HL-60/S4 (cell line): ENCODE results near the gene TINAGL1.

Experiments used
- in situ Hi-C: fragments of 300-500 bp; cut with MboI; formaldehyde crosslinking; loops from 2 replicates; pipeline ENCODE4 v1.14.3; 2022; ENCODE audit warnings: low sequenced_read_pairs

TINAGL1 gene

DNA sequence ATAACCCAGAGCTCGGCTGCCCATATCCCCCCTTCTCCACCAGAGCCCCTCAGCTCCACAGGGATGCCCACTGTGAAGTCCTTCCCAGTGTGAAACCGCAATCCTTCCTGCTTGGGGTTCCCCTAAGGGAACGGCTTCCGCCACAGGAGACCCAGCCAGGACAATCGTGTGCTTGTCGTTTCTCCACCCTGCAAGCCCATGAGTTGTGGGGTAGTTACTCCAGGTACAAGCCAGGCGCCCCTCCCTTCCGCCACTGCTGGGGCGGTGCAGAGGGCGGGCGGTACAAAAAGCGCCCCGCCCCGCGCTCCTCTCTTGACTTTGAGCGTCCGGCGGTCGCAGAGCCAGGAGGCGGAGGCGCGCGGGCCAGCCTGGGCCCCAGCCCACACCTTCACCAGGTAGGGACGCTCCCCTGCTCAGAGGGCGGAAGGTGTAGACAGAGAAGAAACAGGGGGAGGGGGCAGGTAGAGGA, at the start of gene TINAGL1:
Gene TINAGL1, plus strand, starts transcription at position 315 of the 469 bp plus-strand sequence. CDS start 634 bp downstream, outside the sequence.
- in situ Hi-C loops = no loop called here

DNA sequence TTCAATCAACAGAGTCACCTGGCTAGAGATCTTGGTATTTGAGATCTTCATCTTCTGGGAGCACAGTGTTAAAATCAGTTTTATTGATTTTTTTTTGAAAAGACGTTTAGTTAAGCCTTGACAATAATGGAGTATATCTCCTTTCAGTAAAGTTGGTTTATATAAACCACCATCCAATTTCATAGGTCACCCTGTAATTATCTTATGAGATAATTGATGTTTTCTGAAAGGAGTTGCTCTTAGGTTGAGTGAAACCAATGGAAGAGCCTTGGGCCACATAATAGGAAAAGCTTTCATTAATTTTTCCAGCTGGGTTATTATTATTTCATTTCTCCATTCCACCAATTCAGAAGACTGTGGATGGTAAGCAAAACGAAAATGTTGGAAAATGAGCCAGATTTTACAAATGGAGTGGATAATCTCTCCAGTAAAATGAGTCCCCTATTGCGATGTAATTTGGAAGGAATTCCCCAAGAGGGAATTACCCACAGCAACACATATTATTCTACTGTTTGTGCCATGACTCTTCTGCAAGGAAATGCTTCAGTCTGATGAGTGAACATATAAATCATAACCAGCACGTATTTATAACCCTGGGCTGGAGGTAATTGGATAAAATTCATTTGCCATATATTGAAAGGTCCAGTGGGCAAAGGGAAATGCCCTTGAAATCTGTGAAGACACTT, 46.2 kb upstream of the TINAGL1 start:
- in situ Hi-C loops = no loop called here

- in situ Hi-C loops = no loop called here
Measured at GRCh38 chr1:31531177-31531999, 44.9 kb upstream of the TINAGL1 start.

DNA sequence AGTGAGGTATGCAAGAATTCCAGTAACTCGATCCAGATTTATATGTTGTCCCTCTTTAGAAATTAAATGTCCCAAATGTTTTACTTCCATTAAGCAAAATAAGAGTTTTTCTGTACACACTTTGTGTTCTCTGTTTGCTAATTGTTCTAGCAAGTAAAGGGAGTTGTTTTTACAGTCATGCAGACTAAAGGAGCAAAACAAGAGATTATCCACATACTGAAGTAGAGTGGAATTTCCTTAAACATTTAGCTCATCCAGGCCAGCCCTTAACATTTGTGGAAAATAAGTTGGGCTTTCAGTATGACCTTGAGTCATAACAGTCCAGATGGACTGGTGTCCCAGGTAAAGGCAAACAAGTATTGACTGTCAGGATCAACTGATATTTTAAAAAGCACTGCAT, 44.1 kb upstream of the TINAGL1 start:
- in situ Hi-C loops = no loop called here

DNA sequence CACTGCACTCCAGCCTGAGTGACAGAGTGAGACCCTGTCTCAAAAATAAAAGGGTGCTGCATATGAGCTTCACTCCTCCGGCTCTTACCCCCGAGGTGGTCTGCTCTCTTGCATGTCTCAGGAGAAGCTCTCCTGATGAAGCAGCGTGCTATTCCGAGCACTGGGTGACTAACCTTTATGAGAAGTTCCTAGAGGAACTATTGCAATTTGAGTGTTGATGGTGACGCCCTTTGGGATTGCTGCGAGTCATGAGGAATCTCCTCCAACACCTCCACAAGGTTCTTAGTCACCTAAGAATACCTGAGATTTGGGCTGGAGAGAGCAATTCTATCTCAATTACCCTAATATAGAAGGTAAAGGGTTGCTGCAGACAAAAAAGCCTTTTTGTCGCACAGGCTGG, 40.8 kb upstream of the TINAGL1 start:
- in situ Hi-C loops = no loop called here

- in situ Hi-C loops = no loop called here
Measured at GRCh38 chr1:31539329-31539728, 37.0 kb upstream of the TINAGL1 start.

DNA sequence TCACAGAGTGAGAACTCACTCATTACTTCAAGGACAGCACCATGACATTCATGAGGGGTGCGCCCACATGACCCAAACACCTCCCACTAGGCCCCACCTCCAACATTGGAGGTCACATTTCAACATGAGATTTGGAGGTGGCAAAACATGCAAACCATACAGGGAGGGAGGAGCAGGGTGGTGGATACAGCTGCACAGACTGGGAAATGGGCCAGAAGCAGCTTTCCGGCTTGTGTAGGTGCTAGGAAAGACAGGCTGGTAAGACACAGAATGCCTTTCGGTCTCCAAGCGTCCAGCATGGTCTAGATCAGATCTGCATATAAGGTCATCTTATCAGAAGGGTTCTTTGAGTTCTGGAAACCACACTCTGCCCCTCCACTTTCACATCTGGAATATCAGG, 35.1 kb upstream of the TINAGL1 start:
- in situ Hi-C loops = no loop called here

GRCh38 chr1:31545927-31546540, 30.3 kb upstream of the TINAGL1 start:
- in situ Hi-C loops = no loop called here

DNA sequence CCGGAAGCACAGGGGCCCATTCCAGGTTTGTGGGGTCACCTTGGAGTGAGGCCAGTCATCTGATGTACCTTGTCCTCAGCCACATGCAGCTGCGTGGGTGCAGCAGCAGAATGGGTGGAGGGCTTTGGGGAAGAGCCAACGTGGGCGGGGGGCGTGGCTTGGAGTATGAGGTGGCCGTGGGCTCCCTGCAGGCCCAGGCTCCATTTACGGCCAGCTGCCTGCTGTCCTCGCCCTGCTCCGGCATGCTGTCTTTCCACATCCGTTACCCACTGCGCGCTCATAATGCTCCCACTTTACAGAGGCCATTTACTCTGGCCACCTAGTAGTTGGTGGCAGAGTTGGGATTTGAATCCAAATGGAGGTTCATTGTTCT, 27.8 kb upstream of the TINAGL1 start:
- in situ Hi-C loops = no loop called here

GRCh38 chr1:31548907-31549808, 27.2 kb upstream of the TINAGL1 start:
- in situ Hi-C loops = no loop called here

DNA sequence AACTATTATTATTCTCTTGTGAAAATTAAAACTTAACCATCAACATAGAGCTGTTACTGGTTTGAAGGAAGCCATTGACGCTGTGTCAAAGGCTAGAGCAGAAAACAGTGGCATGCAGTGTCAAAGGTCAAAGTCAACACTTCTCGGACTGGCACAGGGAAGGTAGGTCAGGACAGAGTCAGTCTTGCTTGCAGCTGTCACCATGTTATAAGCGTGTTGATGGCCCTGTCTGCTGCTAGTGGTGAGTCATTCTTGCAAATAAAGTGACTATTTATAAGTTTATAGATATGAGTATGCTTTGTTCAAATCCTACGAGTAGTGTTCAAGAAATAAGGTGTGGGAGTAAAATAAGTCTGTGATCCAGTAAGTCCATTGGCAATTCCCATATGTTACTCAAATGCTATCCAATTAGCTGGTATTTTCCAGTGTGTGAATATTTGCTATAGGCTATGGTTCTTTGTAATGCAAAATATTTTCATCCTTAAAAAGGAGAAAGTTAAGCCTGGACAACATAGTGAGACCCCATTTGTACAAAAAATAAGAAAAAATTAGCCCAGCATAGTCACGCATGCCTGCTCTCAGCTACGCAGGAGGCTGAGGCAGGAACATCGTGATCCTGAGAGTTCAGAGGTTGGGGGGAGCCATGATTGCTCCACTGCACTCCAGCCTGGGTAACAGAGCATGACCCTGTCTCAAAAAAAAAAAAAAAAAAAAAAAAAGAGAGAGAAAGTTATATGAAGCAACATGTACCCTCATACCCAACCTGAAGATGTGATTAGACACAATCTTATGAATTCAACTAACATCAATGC, 26.3 kb upstream of the TINAGL1 start:
- in situ Hi-C loops = loop anchor here (25.0 kb wide), 1 partner anchor 363 kb away; no protein-coding TSS in a partner anchor

DNA sequence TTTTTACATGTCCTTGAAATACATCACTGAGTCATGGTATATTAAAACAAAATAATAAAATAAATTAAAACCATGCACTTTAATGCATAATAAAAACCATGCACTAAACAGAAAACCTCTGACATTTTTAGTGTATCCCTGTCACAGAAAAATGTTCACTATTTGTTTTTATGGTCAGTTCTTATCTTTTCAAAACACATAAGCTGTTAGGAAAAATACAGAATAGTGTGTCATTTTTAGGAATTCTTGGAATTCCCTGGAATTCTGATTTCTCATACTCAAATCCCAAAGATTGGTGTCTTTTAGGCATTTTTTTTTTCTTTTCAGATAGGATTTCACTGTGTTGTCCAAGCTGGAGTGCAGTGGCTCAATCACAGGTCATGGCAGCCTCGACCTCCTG, 25.1 kb upstream of the TINAGL1 start:
- in situ Hi-C loops = loop anchor here (25.0 kb wide), 1 partner anchor 364 kb away; no protein-coding TSS in a partner anchor

GRCh38 chr1:31552489-31552888, 23.8 kb upstream of the TINAGL1 start:
- in situ Hi-C loops = loop anchor here (25.0 kb wide), 1 partner anchor 365 kb away; no protein-coding TSS in a partner anchor

DNA sequence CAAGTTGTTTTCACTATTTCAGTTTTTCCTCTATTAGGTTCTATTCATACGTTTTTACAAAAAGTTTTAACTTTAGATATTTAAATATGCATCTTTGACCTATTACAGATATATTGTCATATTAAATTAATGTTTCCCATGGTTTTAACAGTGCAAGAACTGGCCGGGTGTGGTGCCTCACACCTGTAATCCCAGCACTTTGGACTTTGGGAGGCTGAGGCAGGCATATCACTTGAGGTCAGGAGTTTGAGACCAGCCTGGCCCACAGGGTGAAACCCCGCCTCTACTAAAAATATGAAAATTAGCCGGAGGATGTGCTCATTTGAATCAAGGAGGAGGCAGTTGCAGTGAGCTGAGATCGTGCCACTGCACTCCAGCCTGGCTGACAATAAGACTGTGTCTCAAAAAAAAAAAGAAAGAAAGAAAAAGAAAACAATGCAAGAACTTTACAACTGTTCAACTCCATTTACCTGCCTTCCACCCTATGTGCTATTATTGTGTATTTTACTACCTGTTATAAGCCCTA, 19.8 kb upstream of the TINAGL1 start:
- in situ Hi-C loops = loop anchor here (25.0 kb wide), 1 partner anchor 369 kb away; no protein-coding TSS in a partner anchor

DNA sequence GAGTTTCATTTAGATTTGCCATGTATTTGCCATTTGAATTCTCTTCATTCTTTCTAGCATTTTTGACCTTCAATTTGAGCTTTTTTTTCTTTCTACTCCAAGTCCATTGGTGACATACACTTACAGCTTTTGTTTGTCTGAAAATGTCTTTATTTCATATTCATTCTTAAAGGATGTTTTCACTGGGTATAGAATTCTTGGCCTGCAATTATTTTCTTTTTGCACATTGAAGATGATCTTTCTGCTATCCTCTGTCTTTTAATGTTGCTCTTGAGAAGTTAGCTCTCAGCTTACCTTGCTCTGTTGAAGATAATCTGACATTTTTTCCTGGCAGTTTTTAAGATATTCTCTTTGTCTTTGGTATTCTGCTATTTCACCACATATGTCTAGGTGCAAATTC, 16.6 kb upstream of the TINAGL1 start:
- in situ Hi-C loops = loop anchor here (25.0 kb wide), 1 partner anchor 372 kb away; no protein-coding TSS in a partner anchor

DNA sequence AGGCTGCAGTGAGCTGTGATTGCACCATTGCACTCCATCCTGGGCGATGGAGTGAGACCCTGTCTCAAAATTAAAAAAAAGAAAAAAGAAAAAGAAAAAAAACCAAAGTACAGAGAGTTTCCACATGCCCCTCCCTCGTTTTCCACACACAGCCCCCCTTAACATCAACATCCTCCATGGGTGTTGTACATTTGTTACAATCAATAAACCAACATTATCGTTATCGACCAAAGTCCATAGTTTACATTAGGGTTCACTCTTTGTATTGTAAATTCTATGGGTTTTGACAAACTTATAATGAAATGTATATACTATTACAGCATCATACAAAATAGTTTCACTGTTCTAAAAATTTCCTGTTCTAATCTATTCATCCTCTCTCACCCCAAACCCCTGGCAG, 15.9 kb upstream of the TINAGL1 start:
- in situ Hi-C loops = loop anchor here (25.0 kb wide), 1 partner anchor 373 kb away; no protein-coding TSS in a partner anchor

- in situ Hi-C loops = loop anchor here (25.0 kb wide), 1 partner anchor 376 kb away; no protein-coding TSS in a partner anchor
Measured at GRCh38 chr1:31562707-31563360, 13.5 kb upstream of the TINAGL1 start.

- in situ Hi-C loops = loop anchor here (25.0 kb wide), 1 partner anchor 377 kb away; no protein-coding TSS in a partner anchor
Measured at GRCh38 chr1:31564606-31564989, 11.7 kb upstream of the TINAGL1 start.
